Thyroid gland (tissue), 4 donors: Measurements from ENCODE around the gene ENDOG.

ENCODE experiments used
- POLR2A ChIP-seq, 2 donors: fragments of 450-650 bp; IDR thresholded peaks; one replicate each; pipeline ENCODE4 v1.6.1; 2017; ENCODE audit warnings: antibody characterized with exemption in 2 of 2, mild to moderate bottlenecking in 2 of 2, moderate library complexity in 1 of 2
- TF ChIP-seq, protein P1 (sequence below), 6 experiments: fragments of 200-600 bp in 3 of 6; fragments of 450-650 bp in 3 of 6; sonication (generic) in 3 of 6; IDR thresholded peaks; one replicate each; pipeline ENCODE4 v1.5.1; 2016 to 2019; ENCODE audit warnings: antibody characterized with exemption in 6 of 6, mild to moderate bottlenecking in 2 of 6, inconsistent platforms in 1 of 6, moderate library complexity in 1 of 6

- TF ChIP-seq POLR2A (IDR thresholded peaks at IDR 0.05): no peak
- TF ChIP-seq, protein P1, sequence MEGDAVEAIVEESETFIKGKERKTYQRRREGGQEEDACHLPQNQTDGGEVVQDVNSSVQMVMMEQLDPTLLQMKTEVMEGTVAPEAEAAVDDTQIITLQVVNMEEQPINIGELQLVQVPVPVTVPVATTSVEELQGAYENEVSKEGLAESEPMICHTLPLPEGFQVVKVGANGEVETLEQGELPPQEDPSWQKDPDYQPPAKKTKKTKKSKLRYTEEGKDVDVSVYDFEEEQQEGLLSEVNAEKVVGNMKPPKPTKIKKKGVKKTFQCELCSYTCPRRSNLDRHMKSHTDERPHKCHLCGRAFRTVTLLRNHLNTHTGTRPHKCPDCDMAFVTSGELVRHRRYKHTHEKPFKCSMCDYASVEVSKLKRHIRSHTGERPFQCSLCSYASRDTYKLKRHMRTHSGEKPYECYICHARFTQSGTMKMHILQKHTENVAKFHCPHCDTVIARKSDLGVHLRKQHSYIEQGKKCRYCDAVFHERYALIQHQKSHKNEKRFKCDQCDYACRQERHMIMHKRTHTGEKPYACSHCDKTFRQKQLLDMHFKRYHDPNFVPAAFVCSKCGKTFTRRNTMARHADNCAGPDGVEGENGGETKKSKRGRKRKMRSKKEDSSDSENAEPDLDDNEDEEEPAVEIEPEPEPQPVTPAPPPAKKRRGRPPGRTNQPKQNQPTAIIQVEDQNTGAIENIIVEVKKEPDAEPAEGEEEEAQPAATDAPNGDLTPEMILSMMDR (IDR thresholded peaks at IDR 0.05): no peak
Measured at GRCh38 chr9:128838338-128838737, 20.0 kb downstream of the ENDOG start.
